ENCODE data around the gene PAX5.

Gene PAX5

DNA sequence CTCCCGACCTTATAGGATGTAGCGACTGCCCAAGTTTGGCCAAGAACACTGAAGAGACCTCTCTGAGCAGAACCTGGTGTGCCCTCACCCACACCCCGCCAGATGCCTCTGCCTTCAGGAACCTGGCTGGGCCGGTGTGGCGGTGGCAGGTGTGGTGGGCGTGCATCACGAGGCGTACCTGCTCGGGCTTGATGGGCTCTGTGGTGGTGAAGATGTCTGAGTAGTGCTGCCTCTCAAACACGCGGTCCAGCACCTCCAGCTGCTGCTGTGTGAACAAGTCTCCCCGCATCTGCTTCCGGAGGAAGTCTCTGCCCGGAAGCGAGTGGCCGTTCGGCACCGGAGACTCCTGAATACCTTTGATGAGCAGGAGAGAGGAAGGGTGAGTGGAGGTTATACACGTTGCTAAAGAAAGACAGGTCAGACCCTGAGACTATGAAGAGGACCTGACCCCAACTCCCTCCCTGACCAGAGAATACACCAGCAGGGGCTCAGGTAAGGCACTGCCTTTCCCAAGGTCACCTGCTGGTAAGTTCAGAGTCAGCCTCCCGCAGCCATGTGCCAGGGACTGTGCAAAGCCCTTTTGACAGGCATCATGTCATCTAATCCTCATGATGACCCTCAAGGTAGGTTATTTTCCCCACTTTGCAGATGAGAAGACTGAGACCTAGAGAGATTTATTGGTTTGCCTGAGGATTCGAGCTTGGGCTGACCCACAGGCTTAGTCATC is 67.5 kb downstream of the PAX5 start:
- no peak for DNase-seq (ENCODE audit: insufficient read length, low spot score)
- no peak for TF ChIP-seq TAF1 (IDR thresholded peaks at IDR 0.05; ENCODE audit: low read depth, low read length)
- no peak for TF ChIP-seq POLR2AphosphoS5 (IDR thresholded peaks at IDR 0.05; ENCODE audit: low read depth, low read length)
- TF ChIP-seq POU2F2 (IDR thresholded peaks at IDR 0.05; ENCODE audit: low read depth, low read length), result no peak
- TF ChIP-seq SPI1 (IDR thresholded peaks at IDR 0.05; ENCODE audit: low read depth, low read length), result no peak
- no peak for TF ChIP-seq PAX5 (IDR thresholded peaks at IDR 0.05; ENCODE audit: insufficient read depth, low read length, severe bottlenecking)
- no peak for TF ChIP-seq POLR2A (IDR thresholded peaks at IDR 0.05; ENCODE audit: low read depth, low read length)
- FAIRE-seq, result peak; percentile 35

DNA sequence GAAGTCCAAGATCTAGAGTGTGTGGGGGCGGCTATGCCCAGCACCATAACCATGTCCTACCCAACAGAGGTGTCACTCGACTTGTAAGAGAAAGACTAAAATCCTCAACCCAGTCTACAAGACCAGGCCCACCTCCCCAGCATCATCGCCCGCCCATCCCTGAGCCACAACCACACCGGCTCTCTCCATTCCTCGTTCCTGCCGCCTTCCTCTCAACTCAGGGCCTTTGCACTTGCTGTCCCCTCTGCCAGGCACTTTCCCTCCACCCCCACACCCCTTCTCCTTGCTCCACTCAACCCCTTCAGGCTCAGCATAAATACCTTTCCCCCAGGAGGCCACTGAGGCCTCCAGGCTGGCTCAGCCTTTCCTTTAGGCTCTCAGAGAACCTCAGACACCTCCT is 69.3 kb downstream of the PAX5 start:
- TF ChIP-seq SPI1 (IDR thresholded peaks at IDR 0.05; ENCODE audit: low read depth, low read length) (no peak), PAX5 (IDR thresholded peaks at IDR 0.05; ENCODE audit: insufficient read depth, low read length, severe bottlenecking) (no peak)
- DNase-seq (ENCODE audit: insufficient read length, low spot score) (no peak), FAIRE-seq (no peak)

DNA sequence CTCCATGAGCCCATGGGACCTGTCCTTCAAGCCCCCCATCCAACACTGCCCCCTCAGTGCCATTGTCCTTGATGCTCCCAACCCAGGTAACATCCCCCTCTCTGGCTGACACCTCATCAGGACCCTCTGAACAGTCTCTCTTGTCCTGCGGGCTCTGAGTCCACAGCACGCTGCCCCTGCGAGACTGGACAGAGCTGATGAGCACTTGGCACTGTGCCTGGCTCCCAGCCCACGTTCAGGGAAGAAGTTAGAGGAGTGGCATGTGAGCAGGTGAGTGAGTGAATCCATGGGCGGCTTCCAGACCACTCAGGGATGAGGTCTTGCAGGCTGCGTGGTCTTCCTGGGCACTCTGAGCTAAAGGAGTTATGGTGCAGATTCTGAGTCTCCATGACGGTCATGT is 70.7 kb downstream of the PAX5 start:
- TF ChIP-seq PAX5 (IDR thresholded peaks at IDR 0.05; ENCODE audit: insufficient read depth, low read length, severe bottlenecking) (no peak), TAF1 (IDR thresholded peaks at IDR 0.05; ENCODE audit: low read depth, low read length) (no peak), POLR2A (IDR thresholded peaks at IDR 0.05; ENCODE audit: low read depth, low read length) (no peak)
- no peak for DNase-seq (ENCODE audit: insufficient read length, low spot score)
- FAIRE-seq, result no peak

DNA sequence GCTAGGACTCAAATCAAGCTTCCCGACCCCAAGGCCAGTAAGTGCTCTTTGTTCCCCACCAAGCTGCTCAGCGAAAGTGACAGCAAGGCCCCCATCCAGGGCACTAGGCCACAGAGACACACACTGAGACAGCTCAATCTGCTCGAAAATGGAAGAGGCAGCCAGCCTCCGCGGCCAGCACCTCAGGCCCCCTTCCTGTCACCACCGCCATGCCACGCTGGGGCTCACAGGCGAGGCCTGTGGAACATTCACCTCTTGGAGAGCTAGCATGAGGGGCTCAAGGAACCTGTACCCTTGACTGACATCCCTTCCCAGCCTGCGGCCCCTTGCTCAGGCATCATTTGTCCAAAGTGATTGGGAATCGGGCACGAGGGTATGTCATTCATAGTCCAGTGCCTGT is 71.4 kb downstream of the PAX5 start:
- FAIRE-seq (no peak), DNase-seq (ENCODE audit: insufficient read length, low spot score) (no peak)

DNA sequence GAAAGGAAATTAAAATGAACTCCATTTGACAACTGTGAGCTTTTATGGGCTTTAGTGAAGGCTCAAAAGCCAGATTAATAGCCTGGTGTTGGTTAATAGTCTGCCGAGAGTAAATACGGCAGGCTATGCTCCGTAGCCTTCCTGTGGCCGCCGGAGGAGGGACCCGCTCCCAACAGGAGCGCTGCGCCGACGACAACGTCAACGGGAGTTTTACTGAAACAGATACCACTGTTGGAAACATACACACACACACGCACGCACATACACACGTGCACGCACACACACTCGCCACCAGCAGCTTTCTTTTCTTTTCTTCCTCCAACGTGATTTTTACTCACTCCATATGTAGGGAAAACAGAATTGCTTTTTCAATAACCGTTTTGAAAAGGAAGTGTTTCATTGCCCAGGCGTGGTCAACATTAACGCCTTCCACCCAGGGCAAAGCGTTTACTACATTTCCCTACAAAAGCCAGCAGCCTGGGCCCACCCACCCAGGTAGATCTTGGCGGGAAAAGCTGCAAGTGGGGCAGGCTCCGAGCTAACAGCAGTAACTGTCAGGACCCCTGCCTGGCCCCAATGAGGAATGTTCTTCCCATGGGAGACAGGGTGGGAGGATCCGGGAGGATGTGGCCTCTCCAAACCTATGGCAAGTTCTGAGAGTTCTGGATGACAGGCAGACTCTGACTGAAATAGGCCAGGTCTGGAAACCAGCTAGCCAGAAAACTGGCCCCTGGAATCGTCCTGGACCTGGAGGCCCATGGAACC is 72.3 kb downstream of the PAX5 start:
- FAIRE-seq (no peak), DNase-seq (ENCODE audit: insufficient read length, low spot score) (no peak)
- TF ChIP-seq POLR2A (IDR thresholded peaks at IDR 0.05; ENCODE audit: low read depth, low read length), result no peak
- TF ChIP-seq SPI1 (IDR thresholded peaks at IDR 0.05; ENCODE audit: low read depth, low read length), result no peak
- TF ChIP-seq PAX5 (IDR thresholded peaks at IDR 0.05; ENCODE audit: insufficient read depth, low read length, severe bottlenecking), result no peak
- no peak for TF ChIP-seq POLR2AphosphoS5 (IDR thresholded peaks at IDR 0.05; ENCODE audit: low read depth, low read length)

More for the DNA sequence above, 71.4 kb downstream of the PAX5 start:
- TF ChIP-seq PAX5 (IDR thresholded peaks at IDR 0.05; ENCODE audit: insufficient read depth, low read length, severe bottlenecking) (no peak), POU2F2 (IDR thresholded peaks at IDR 0.05; ENCODE audit: low read depth, low read length) (no peak), SPI1 (IDR thresholded peaks at IDR 0.05; ENCODE audit: low read depth, low read length) (no peak), TAF1 (IDR thresholded peaks at IDR 0.05; ENCODE audit: low read depth, low read length) (no peak), POLR2A (IDR thresholded peaks at IDR 0.05; ENCODE audit: low read depth, low read length) (no peak), POLR2AphosphoS5 (IDR thresholded peaks at IDR 0.05; ENCODE audit: low read depth, low read length) (no peak)

DNA sequence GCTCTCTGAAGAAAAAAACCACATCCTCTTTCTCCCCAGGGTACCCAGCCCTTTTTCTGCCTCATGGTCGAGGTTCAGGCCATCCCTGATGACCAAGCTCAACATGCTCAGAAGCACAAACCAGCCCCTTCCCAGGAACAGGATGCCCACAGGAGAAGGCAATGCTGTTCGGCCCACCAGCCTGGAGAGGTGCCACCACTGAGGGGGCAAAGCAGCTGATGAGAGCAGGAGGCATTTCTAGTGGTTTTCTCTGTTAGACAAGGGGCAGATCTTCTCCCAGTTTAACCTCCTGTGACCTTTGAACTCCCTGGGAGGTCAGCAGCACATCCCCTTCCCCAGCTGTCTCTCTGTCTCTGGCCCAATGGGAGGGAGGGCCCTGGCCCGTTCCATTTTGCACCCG is 73.0 kb downstream of the PAX5 start:
- no peak for DNase-seq (ENCODE audit: insufficient read length, low spot score)

DNA sequence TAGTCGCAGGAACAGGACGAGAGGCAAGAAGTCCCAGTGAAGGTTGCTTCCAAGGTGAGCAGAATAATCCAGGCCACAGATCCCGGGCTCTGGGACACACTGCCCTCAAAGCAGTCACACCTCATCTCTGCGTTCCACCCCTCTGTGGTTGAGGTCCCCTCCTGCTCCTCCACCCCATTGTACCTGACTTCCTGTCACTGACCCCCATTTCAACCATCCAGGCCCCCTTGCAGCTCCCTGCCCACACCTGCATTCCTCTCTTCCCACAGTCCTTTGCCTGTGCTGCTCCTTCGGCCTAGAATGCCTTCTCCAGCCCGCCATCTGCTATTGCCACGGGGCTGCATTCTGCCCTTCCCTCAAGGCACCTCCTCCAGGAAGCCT is 73.5 kb downstream of the PAX5 start:
- FAIRE-seq (no peak), DNase-seq (ENCODE audit: insufficient read length, low spot score) (no peak)
- TF ChIP-seq POLR2A (IDR thresholded peaks at IDR 0.05; ENCODE audit: low read depth, low read length) (no peak), TAF1 (IDR thresholded peaks at IDR 0.05; ENCODE audit: low read depth, low read length) (no peak), PAX5 (IDR thresholded peaks at IDR 0.05; ENCODE audit: insufficient read depth, low read length, severe bottlenecking) (no peak), SPI1 (IDR thresholded peaks at IDR 0.05; ENCODE audit: low read depth, low read length) (no peak), POLR2AphosphoS5 (IDR thresholded peaks at IDR 0.05; ENCODE audit: low read depth, low read length) (no peak; the same call in 1 of the 2 replicates), POU2F2 (IDR thresholded peaks at IDR 0.05; ENCODE audit: low read depth, low read length) (no peak)

More for the DNA sequence above, 73.0 kb downstream of the PAX5 start:
- FAIRE-seq, result no peak
- TF ChIP-seq PAX5 (IDR thresholded peaks at IDR 0.05; ENCODE audit: insufficient read depth, low read length, severe bottlenecking), result no peak
- no peak for TF ChIP-seq POLR2A (IDR thresholded peaks at IDR 0.05; ENCODE audit: low read depth, low read length)
- TF ChIP-seq POU2F2 (IDR thresholded peaks at IDR 0.05; ENCODE audit: low read depth, low read length), result no peak
- no peak for TF ChIP-seq TAF1 (IDR thresholded peaks at IDR 0.05; ENCODE audit: low read depth, low read length)
- no peak for TF ChIP-seq SPI1 (IDR thresholded peaks at IDR 0.05; ENCODE audit: low read depth, low read length)
- no peak for TF ChIP-seq POLR2AphosphoS5 (IDR thresholded peaks at IDR 0.05; ENCODE audit: low read depth, low read length)

DNA sequence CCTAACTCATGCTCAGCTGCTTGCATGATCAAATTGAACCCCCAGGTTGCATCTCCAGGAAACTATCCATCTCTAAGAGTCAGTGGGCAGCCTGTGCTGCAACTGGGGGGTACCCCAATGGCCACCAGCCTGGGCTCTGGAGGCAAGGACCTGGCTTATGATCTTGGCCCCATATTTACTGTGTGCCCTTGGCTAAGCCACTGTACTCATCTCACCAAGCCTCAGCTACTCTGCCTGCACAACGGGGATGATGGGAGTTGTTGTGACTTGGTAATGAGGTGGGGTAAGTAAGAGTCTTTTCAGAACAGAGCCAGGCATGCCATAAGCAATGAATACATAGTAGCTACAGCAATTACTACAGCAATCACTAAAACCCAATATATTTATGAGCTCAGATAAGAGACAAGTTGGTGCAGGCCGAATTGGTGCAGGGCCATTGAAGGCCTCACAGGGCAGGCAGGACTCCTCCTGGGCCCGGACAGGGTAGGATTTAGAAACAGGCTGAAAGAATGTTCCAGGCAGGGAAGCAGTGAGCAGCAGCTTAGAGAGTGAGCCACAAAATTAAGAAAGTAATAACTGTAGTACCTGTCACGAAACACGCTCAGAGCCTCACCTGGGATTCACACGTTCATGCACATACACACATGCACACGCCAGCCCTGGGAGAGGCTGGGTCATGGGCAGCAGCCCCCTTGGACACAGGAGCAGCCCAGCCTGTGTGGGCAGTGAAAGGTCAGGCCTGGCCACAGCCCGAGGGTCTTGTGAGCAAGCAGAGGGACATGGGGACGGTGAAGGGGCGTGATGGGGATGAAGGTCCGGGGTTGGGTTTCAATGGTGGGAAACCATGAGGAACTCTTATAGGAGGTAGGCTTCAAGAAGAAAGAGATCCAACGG is 74.1 kb downstream of the PAX5 start:
- TF ChIP-seq SPI1 (IDR thresholded peaks at IDR 0.05; ENCODE audit: low read depth, low read length) (no peak), POU2F2 (IDR thresholded peaks at IDR 0.05; ENCODE audit: low read depth, low read length) (0 out of 2 replicates have a peak, but pooled peaks have one; percentile 4), POLR2A (IDR thresholded peaks at IDR 0.05; ENCODE audit: low read depth, low read length) (peak; percentile 9; the same call in 1 of the 2 replicates)
- FAIRE-seq (peak; percentile 16), DNase-seq (ENCODE audit: insufficient read length, low spot score) (no peak)

DNA sequence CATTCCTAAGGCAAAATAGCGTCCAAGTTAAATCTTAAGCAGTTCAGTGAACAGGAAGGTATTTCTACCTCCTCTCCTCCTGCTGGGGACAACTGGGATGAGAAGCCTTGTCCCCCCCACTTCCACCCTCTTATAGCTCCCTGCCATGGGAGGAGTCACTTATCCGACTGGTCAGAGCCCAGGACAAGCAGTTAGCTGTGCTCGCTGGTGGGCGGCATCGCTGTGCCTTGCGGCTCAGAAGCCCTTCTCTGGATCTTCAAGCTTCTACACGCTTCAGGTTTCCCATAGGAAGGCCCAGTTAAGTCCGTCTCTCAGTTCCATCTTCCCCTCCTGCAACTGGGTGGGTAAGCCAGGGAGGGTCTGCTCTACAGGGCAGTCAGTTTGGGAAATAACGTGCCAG is 77.2 kb downstream of the PAX5 start:
- no peak for DNase-seq (ENCODE audit: insufficient read length, low spot score)
- TF ChIP-seq POLR2AphosphoS5 (IDR thresholded peaks at IDR 0.05; ENCODE audit: low read depth, low read length), result no peak
- no peak for TF ChIP-seq TAF1 (IDR thresholded peaks at IDR 0.05; ENCODE audit: low read depth, low read length)
- TF ChIP-seq PAX5 (IDR thresholded peaks at IDR 0.05; ENCODE audit: insufficient read depth, low read length, severe bottlenecking), result no peak
- FAIRE-seq, result no peak
